Epithelial cell of esophagus (primary cell): ENCODE results near the gene FARP1.
"Not testable (repeated sequence)": the region's sequence is repeated elsewhere in the genome, so short reads cannot be mapped to it uniquely, and the experiment has no call there.

Experiments used
- DNase-seq: peaks from one replicate; pipeline ENCODE4 v3.0.0; 2010; ENCODE audit warnings: low read depth
- H3K4me3 ChIP-seq: 2 replicates; pipeline ENCODE4 v1.5.1; 2011; ENCODE audit warnings: mild to moderate bottlenecking, low read length, control low read depth
- TF ChIP-seq, protein P1 (sequence below): IDR thresholded peaks from 2 replicates; pipeline ENCODE4 v1.5.1; 2011; ENCODE audit warnings: low read depth, mild to moderate bottlenecking, low read length, control low read depth, inconsistent platforms; ENCODE audit not compliant: insufficient read depth; ENCODE audit errors: missing control alignments

The FARP1 gene

GRCh38 chr13:98269386-98269785 lies 126.5 kb downstream of the FARP1 start:
- H3K4me3 ChIP-seq: no peak overlapping the region
- TF ChIP-seq, protein P1, sequence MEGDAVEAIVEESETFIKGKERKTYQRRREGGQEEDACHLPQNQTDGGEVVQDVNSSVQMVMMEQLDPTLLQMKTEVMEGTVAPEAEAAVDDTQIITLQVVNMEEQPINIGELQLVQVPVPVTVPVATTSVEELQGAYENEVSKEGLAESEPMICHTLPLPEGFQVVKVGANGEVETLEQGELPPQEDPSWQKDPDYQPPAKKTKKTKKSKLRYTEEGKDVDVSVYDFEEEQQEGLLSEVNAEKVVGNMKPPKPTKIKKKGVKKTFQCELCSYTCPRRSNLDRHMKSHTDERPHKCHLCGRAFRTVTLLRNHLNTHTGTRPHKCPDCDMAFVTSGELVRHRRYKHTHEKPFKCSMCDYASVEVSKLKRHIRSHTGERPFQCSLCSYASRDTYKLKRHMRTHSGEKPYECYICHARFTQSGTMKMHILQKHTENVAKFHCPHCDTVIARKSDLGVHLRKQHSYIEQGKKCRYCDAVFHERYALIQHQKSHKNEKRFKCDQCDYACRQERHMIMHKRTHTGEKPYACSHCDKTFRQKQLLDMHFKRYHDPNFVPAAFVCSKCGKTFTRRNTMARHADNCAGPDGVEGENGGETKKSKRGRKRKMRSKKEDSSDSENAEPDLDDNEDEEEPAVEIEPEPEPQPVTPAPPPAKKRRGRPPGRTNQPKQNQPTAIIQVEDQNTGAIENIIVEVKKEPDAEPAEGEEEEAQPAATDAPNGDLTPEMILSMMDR: no peak
- no peak for DNase-seq

GRCh38 chr13:98270819-98271218 lies 127.9 kb downstream of the FARP1 start:
- no peak overlapping the region for H3K4me3 ChIP-seq
- DNase-seq: no peak

GRCh38 chr13:98271646-98272045 lies 128.8 kb downstream of the FARP1 start:
- not testable (repeated sequence) for H3K4me3 ChIP-seq, DNase-seq

More at GRCh38 chr13:98270819-98271218, 127.9 kb downstream of the FARP1 start:
- TF ChIP-seq, protein P1: no peak

- no peak overlapping the region for H3K4me3 ChIP-seq
- TF ChIP-seq, protein P1: no peak
- no peak for DNase-seq
Observed at GRCh38 chr13:98272549-98272948, 129.7 kb downstream of the FARP1 start.

GRCh38 chr13:98273067-98273823 lies 130.4 kb downstream of the FARP1 start:
- DNase-seq: no peak
- no peak overlapping the region for H3K4me3 ChIP-seq
- TF ChIP-seq, protein P1: no peak

DNA sequence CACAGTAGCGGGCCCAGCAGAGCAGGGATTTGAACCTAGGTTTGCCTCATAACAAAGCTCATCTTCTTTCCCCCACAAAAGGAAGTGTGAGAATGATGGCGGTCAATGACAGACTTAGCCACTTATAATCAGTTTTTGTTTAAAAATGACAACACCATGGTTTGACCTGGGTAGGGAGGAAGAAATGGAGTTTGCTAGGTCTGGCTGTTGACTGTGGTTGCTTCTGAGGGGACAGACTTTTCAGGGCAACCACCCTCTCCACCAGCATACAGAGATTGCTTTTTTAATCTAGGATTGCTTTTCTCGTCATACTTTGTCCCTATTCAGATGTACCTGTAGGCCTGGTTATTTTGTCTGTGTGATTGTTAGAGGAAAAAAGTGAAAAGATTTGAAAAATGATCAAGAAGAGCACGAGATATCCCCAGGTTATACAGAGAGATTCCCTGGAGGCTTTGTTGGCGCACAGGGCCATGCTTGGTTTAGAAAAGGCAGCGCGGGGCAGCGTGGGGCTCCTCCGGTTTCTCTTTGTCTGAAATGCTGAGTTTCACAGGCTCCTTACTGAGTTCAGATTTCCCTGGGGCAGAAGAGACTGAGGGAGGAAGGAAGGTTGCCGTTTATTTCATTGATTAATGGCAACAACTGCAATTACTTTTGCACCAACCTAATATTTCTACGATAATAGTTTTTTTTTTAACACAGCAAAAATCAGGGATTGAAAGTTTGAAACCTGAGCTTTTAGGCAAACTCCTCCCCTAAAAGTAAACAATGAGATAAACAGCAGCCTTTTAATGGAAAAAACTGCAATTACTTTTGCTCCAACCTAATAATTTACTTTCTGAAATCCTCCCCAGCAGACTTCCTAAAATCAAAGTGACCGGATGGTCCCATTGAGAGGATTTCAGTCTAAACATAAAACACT lies 131.2 kb downstream of the FARP1 start:
- no peak overlapping the region for H3K4me3 ChIP-seq
- DNase-seq: no peak
- TF ChIP-seq, protein P1: no peak

- peak; percentile 34 for DNase-seq
- no peak overlapping the region for H3K4me3 ChIP-seq
- TF ChIP-seq, protein P1: no peak
Observed at GRCh38 chr13:98274921-98275487, 132.1 kb downstream of the FARP1 start.
